PC-3 (cell line): Measurements from ENCODE around the gene TPD52L1. TPM values are rescaled to one million over a fixed set of nuclear protein-coding genes. Genes with fewer than 3 reads are reported as not detected.
A peak's percentile ranks its signal among the peaks of the same experiment; 100 is the strongest.

Source experiments
- ATAC-seq: fragments of 200-7000 bp; cut with Tn5 transposase; 2 replicates; pipeline ENCODE4 v1.9.1; 2020; ENCODE audit warnings: mild to moderate bottlenecking, moderate library complexity
- BruUV-seq: library from RNA; stranded (reverse); fragments of 400-500 nt; replicated peaks from 2 replicates; lab custom pipeline; 2021; lab: Mats Ljungman, UMichigan
- CTCF ChIA-PET: fragments of 300-600 bp; sonication (Branson Sonifier 250); formaldehyde crosslinking; loops from one replicate; lab custom pipeline; 2022; ENCODE audit warnings: antibody characterized with exemption; lab: Charles Lee
- POLR2A ChIA-PET: fragments of 300-600 bp; sonication (Branson Sonifier 250); formaldehyde crosslinking; loops from one replicate; lab custom pipeline; 2022; ENCODE audit warnings: antibody characterized with exemption; ENCODE audit not compliant: unreplicated experiment; lab: Charles Lee
- DNase-seq: peaks from one replicate; pipeline ENCODE4 v3.0.0-alpha.2; 2015
- H2AFZ ChIP-seq: fragments of 300-600 bp; sonication (generic); 2 replicates; pipeline ENCODE4 v1.6.0; 2016; ENCODE audit warnings: antibody characterized with exemption, low read length
- H3F3A ChIP-seq: fragments of 300-600 bp; sonication (generic); one replicate; pipeline ENCODE4 v1.6.0; 2017; ENCODE audit warnings: antibody characterized with exemption, low read length, control low read depth, mild to moderate bottlenecking; ENCODE audit not compliant: unreplicated experiment
- H3K27ac ChIP-seq: fragments of 300-600 bp; sonication (generic); 2 replicates; pipeline ENCODE4 v1.5.1; 2016; ENCODE audit warnings: mild to moderate bottlenecking, low read length
- H3K27me3 ChIP-seq: fragments of 300-600 bp; sonication (generic); 2 replicates; pipeline ENCODE4 v1.6.1; 2016; ENCODE audit warnings: low read length, mixed read lengths
- H3K36me3 ChIP-seq: fragments of 300-600 bp; sonication (generic); 2 replicates; pipeline ENCODE4 v1.6.1; 2016; ENCODE audit warnings: low read depth, mixed run types, low read length, mixed read lengths
- H3K4me1 ChIP-seq: fragments of 300-600 bp; sonication (generic); 2 replicates; pipeline ENCODE4 v1.5.1; 2016; ENCODE audit warnings: low read length; ENCODE audit not compliant: insufficient read depth
- H3K4me2 ChIP-seq: fragments of 300-600 bp; sonication (generic); 2 replicates; pipeline ENCODE4 v1.6.0; 2016; ENCODE audit warnings: low read length
- H3K4me3 ChIP-seq: fragments of 300-600 bp; sonication (generic); 2 replicates; pipeline ENCODE4 v1.5.1; 2016; ENCODE audit warnings: mild to moderate bottlenecking, low read length, mixed read lengths
- H3K79me2 ChIP-seq: fragments of 300-600 bp; sonication (generic); 2 replicates; pipeline ENCODE4 v1.6.1; 2017; ENCODE audit warnings: low read length, mixed read lengths
- H3K9ac ChIP-seq: fragments of 300-600 bp; sonication (generic); 2 replicates; pipeline ENCODE4 v1.6.0; 2016; ENCODE audit warnings: mild to moderate bottlenecking, low read length
- H3K9me2 ChIP-seq: fragments of 300-600 bp; sonication (generic); replicated peaks from 2 replicates; pipeline ENCODE4 v1.6.1; 2016; ENCODE audit warnings: mixed run types, low read length, mixed read lengths
- H3K9me3 ChIP-seq: fragments of 300-600 bp; sonication (generic); 2 replicates; pipeline ENCODE4 v1.6.1; 2016; ENCODE audit warnings: low read length, mixed read lengths
- H4K20me1 ChIP-seq: fragments of 300-600 bp; sonication (generic); 2 replicates; pipeline ENCODE4 v1.6.1; 2016; ENCODE audit warnings: low read length, mixed read lengths
- CTCF ChIP-seq: fragments of 300-600 bp; sonication (generic); conservative IDR thresholded peaks from 2 replicates; pipeline ENCODE4 v1.5.1; 2017; ENCODE audit warnings: antibody characterized with exemption, low read depth, mild to moderate bottlenecking, low read length
- EZH2 ChIP-seq: fragments of 300-600 bp; sonication (generic); IDR thresholded peaks from one replicate; pipeline ENCODE4 v1.6.1; 2017; ENCODE audit warnings: antibody characterized with exemption, mild to moderate bottlenecking, low read length; ENCODE audit not compliant: unreplicated experiment
- EZH2phosphoT487 ChIP-seq: fragments of 300-600 bp; sonication (generic); IDR thresholded peaks from 2 replicates; pipeline ENCODE4 v1.6.1; 2018; ENCODE audit warnings: mild to moderate bottlenecking, antibody characterized with exemption, low read length, borderline replicate concordance
- intact Hi-C: fragments of 100-400 bp; cut with micrococcal nuclease; formaldehyde crosslinking; loops from 2 replicates; pipeline ENCODE4 v1.9.0; 2023
- total RNA-seq: library from RNA; depleted of rRNA; stranded (reverse); fragments of >200 nt; gene quantifications from 2 replicates; pipeline ENCODE4 v1.2.3, GENCODE V29; 2014

Gene TPD52L1
- total RNA-seq, 1 experiment from 2014 or later: 39.4 TPM

GRCh38 chr6:125166711-125167110 lies 13.1 kb downstream of the TPD52L1 start:
- Histone ChIP-seq H3K9me2 (no peaks in the 10 kb centered on the region), H3K27ac (no peak overlapping the region), H3K79me2 (no peaks in the 10 kb centered on the region), H3F3A (no peaks in the 10 kb centered on the region), H2AFZ (no peak overlapping the region), H3K36me3 (no peaks in the 10 kb centered on the region), H4K20me1 (no peaks in the 10 kb centered on the region), H3K4me2 (no peak overlapping the region), H3K4me1 (0 out of 2 replicates have a peak, but pooled peaks cover 6% of the 10 kb centered on the region), H3K4me3 (no peak overlapping the region), H3K9ac (no peak overlapping the region), H3K27me3 (no peaks in the 10 kb centered on the region), H3K9me3 (no peaks in the 10 kb centered on the region)
- DNase-seq (no peak), ATAC-seq (no peak)
- TF ChIP-seq EZH2 (no peak), CTCF (no peak), EZH2phosphoT487 (no peak)
- ChIA-PET CTCF (no interaction called here), POLR2A (interaction anchor here (0.6 kb wide), 1 partner anchor 8 kb away, joined by 3 read pairs; no protein-coding TSS in a partner anchor)
- no TSS peak for BruUV-seq
- intact Hi-C loops: no loop called here

GRCh38 chr6:125167579-125167978 lies 14.0 kb downstream of the TPD52L1 start:
- no peak overlapping the region for H2AFZ ChIP-seq
- no peak for DNase-seq
- ChIA-PET POLR2A (no interaction called here), CTCF (no interaction called here)
- no TSS peak for BruUV-seq
- no peaks in the 10 kb centered on the region for H3K27me3 ChIP-seq
- no peak overlapping the region for H3K27ac ChIP-seq
- no peaks in the 10 kb centered on the region for H3K9me3 ChIP-seq
- H3K4me1 ChIP-seq: 0 out of 2 replicates have a peak, but pooled peaks cover 6% of the 10 kb centered on the region
- H3K9ac ChIP-seq: no peak overlapping the region
- H3K9me2 ChIP-seq: no peaks in the 10 kb centered on the region
- no peaks in the 10 kb centered on the region for H3K79me2 ChIP-seq
- TF ChIP-seq EZH2 (no peak), EZH2phosphoT487 (no peak), CTCF (no peak)
- intact Hi-C loops: no loop called here
- H3F3A ChIP-seq: no peaks in the 10 kb centered on the region
- no peaks in the 10 kb centered on the region for H4K20me1 ChIP-seq
- H3K4me3 ChIP-seq: no peak overlapping the region
- H3K4me2 ChIP-seq: no peak overlapping the region
- no peak for ATAC-seq
- H3K36me3 ChIP-seq: no peaks in the 10 kb centered on the region

- Histone ChIP-seq H4K20me1 (no peaks in the 10 kb centered on the region), H3K36me3 (no peaks in the 10 kb centered on the region), H3K27me3 (no peaks in the 10 kb centered on the region), H3K4me3 (no peak overlapping the region), H3K4me2 (no peak overlapping the region), H3K9me2 (no peaks in the 10 kb centered on the region), H3K9me3 (no peaks in the 10 kb centered on the region), H3K27ac (no peak overlapping the region), H3K79me2 (no peaks in the 10 kb centered on the region), H3F3A (no peaks in the 10 kb centered on the region), H2AFZ (no peak overlapping the region), H3K9ac (no peak overlapping the region), H3K4me1 (0 out of 2 replicates have a peak, but pooled peaks cover 12% of the 10 kb centered on the region)
- ChIA-PET CTCF (no interaction called here), POLR2A (no interaction called here)
- intact Hi-C loops: no loop called here
- no peak for TF ChIP-seq CTCF
- TF ChIP-seq EZH2phosphoT487: no peak
- no peak for TF ChIP-seq EZH2
- DNase-seq: peak; percentile 28
- BruUV-seq: no TSS peak
- peak; percentile 87 for ATAC-seq
Measured at GRCh38 chr6:125169058-125169457, 15.5 kb downstream of the TPD52L1 start.
